ENCODE data around the gene GALNT12. TPM values are rescaled to one million over a fixed set of nuclear protein-coding genes. Genes with fewer than 3 reads are reported as not detected.

GALNT12 gene
- total and polyA plus RNA-seq, 8 donors = 9.0 to 212 (median 41.8) TPM

GRCh38 chr9:98860871-98861293 lies 53.4 kb downstream of the GALNT12 start:
- peak; percentile 31 to 84 for DNase-seq
- TF ChIP-seq POLR2A (IDR thresholded peaks at IDR 0.05) = no peak
- TF ChIP-seq, protein P1, sequence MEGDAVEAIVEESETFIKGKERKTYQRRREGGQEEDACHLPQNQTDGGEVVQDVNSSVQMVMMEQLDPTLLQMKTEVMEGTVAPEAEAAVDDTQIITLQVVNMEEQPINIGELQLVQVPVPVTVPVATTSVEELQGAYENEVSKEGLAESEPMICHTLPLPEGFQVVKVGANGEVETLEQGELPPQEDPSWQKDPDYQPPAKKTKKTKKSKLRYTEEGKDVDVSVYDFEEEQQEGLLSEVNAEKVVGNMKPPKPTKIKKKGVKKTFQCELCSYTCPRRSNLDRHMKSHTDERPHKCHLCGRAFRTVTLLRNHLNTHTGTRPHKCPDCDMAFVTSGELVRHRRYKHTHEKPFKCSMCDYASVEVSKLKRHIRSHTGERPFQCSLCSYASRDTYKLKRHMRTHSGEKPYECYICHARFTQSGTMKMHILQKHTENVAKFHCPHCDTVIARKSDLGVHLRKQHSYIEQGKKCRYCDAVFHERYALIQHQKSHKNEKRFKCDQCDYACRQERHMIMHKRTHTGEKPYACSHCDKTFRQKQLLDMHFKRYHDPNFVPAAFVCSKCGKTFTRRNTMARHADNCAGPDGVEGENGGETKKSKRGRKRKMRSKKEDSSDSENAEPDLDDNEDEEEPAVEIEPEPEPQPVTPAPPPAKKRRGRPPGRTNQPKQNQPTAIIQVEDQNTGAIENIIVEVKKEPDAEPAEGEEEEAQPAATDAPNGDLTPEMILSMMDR (IDR thresholded peaks at IDR 0.05) = peak in 5 of 7 experiments; percentile 29 to 50 (median 43)
- peak; percentile 25 to 71 (median 57) for TF ChIP-seq POLR2AphosphoS5 (IDR thresholded peaks at IDR 0.05)
- TF ChIP-seq EP300 (IDR thresholded peaks at IDR 0.05) = peak; percentile 68
- H3K9me3 ChIP-seq = no peaks in the 10 kb centered on the region
- no peaks in the 10 kb centered on the region for H3K27me3 ChIP-seq
- H3K36me3 ChIP-seq = no peaks in the 10 kb centered on the region
- no peak overlapping the region for H3K4me3 ChIP-seq
- intact Hi-C loops (cut with DNase I; ENCODE audit: low total_unique reads) = loop anchor here (5.0 to 10.0 kb wide), 2 partner anchors 104 to 136 kb away; no protein-coding TSS in a partner anchor
- peak overlapping the region in 3 of 5 donors; percentile 42 to 72 (median 72) for H3K27ac ChIP-seq
- 10 to 31% (median 15%) methylated on average over 5 of the region's 5 CpGs for WGBS, 5 donors
- H3K4me1 ChIP-seq = peaks cover 0 to 37% (median 11%) of the 10 kb centered on the region in 4 donors

- peaks cover 0 to 44% (median 14%) of the 10 kb centered on the region in 4 donors for H3K4me1 ChIP-seq
- no peaks in the 10 kb centered on the region for H3K27me3 ChIP-seq
- no peaks in the 10 kb centered on the region for H3K36me3 ChIP-seq
- H3K4me3 ChIP-seq = no peak overlapping the region
- peak overlapping the region; percentile 28 to 74 (median 72) for H3K27ac ChIP-seq
- intact Hi-C loops (cut with DNase I; ENCODE audit: low total_unique reads) = loop anchor here (5.0 to 10.0 kb wide), 2 partner anchors 103 to 135 kb away; no protein-coding TSS in a partner anchor
- peak; percentile 37 to 73 (median 37) for TF ChIP-seq POLR2AphosphoS5 (IDR thresholded peaks at IDR 0.05)
- TF ChIP-seq, protein P1 (IDR thresholded peaks at IDR 0.05) = no peak
- 57 to 71% (median 67%) methylated on average over 8 of the region's 8 CpGs for WGBS, 5 donors
- no peaks in the 10 kb centered on the region for H3K9me3 ChIP-seq
- no peak for DNase-seq
Measured at GRCh38 chr9:98861781-98862504, 54.5 kb downstream of the GALNT12 start.

- DNase-seq = no peak
- Histone ChIP-seq H3K4me1 (peaks cover 8 to 51% (median 23%) of the 10 kb centered on the region in 4 donors), H3K36me3 (no peaks in the 10 kb centered on the region), H3K27ac (peak overlapping the region in 4 of 5 donors; percentile 3 to 72 (median 43)), H3K4me3 (no peak overlapping the region), H3K9me3 (no peaks in the 10 kb centered on the region), H3K27me3 (no peaks in the 10 kb centered on the region)
- intact Hi-C loops (cut with DNase I; ENCODE audit: low total_unique reads) = loop anchor here (5.0 to 10.0 kb wide), 2 partner anchors 102 to 134 kb away; no protein-coding TSS in a partner anchor
- WGBS, 5 donors = 59 to 81% (median 66%) methylated on average over 4 of the region's 4 CpGs
- TF ChIP-seq EP300 (IDR thresholded peaks at IDR 0.05) (no peak), POLR2A (IDR thresholded peaks at IDR 0.05) (no peak), POLR2AphosphoS5 (IDR thresholded peaks at IDR 0.05) (no peak)
- TF ChIP-seq, protein P1 (IDR thresholded peaks at IDR 0.05) = no peak
Measured at GRCh38 chr9:98862936-98863335, 55.5 kb downstream of the GALNT12 start.

DNA sequence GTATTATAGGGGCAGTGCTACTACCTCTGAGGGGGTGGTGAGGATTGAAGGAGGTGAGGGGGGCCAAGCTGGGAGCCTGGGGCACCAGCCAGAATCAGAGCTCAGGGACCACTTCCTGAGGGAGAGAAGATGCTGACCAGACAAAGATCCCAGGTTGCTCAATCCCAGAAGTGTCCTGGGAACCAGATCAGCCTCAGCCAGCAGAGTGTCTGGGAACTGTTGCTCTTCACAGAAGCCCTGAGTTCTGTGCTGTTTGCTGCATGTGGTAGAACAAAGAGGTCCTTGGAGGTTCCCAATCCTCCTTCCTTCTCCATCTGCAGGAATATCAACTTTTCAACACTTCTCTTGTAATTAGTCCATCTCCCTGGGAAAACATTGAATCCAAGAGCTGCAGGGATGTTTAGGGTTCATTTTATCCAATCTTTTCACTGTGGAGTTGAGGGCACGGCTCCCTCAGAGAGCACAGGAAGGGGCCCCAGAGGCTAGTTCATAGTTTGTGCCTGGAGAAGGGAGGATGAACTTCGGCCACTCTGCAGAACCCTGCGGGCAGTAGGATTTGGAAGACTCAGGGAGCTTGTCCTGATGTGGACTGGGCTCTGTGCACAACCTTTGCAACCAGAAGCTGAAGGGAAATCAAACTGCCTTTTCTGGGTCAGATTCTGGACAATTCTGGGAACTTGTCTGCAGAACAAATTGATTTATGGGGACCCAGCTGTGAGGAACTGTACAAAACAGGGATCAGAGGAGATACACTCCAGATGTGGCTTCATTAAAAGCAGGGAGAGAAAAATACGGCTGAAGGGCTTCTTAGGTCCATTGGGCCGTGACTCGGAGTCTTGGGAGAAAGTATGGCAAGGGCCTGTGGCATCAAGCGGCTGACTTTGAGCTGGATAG lies 57.1 kb downstream of the GALNT12 start:
- H3K36me3 ChIP-seq = no peaks in the 10 kb centered on the region
- no peak for DNase-seq
- no peaks in the 10 kb centered on the region for H3K9me3 ChIP-seq
- H3K4me1 ChIP-seq = peaks cover 8 to 55% (median 29%) of the 10 kb centered on the region in 4 donors
- 82 to 91% (median 86%) methylated on average over 7 of the region's 7 CpGs for WGBS, 5 donors
- intact Hi-C loops (cut with DNase I; ENCODE audit: low total_unique reads) = loop anchor here (5.0 to 10.0 kb wide), 2 partner anchors 100 to 133 kb away; no protein-coding TSS in a partner anchor
- H3K4me3 ChIP-seq = no peak overlapping the region
- peak overlapping the region in 4 of 5 donors; percentile 21 to 72 (median 65) for H3K27ac ChIP-seq
- H3K27me3 ChIP-seq = no peaks in the 10 kb centered on the region
- TF ChIP-seq POLR2AphosphoS5 (IDR thresholded peaks at IDR 0.05) (peak in 1 of 3 donors; percentile 3), POLR2A (IDR thresholded peaks at IDR 0.05) (no peak), EP300 (IDR thresholded peaks at IDR 0.05) (no peak)
- TF ChIP-seq, protein P1 (IDR thresholded peaks at IDR 0.05) = no peak
